HUES64 (cell line): Measurements from ENCODE around the gene ITGB7.
"Not testable (repeated sequence)": the region's sequence is repeated elsewhere in the genome, so short reads cannot be mapped to it uniquely, and the experiment has no call there.

Experiments
- H3K27ac ChIP-seq: 2 replicates; pipeline ENCODE4 v1.7.0; 2013; ENCODE audit warnings: low read depth, low read length, inconsistent platforms
- H3K27me3 ChIP-seq: 2 replicates; pipeline ENCODE4 v1.6.1; 2013; ENCODE audit warnings: mild to moderate bottlenecking, low read length; ENCODE audit not compliant: insufficient read depth
- H3K36me3 ChIP-seq: 2 replicates; pipeline ENCODE4 v1.6.1; 2013; ENCODE audit warnings: mild to moderate bottlenecking, low read length; ENCODE audit not compliant: insufficient read depth
- H3K4me1 ChIP-seq: 2 replicates; pipeline ENCODE4 v1.6.1; 2013; ENCODE audit warnings: mild to moderate bottlenecking, low read length, moderate library complexity; ENCODE audit not compliant: insufficient read depth
- H3K4me3 ChIP-seq: 2 replicates; pipeline ENCODE4 v1.5.1; 2013; ENCODE audit warnings: mild to moderate bottlenecking, low read length, moderate library complexity
- H3K9ac ChIP-seq: 2 replicates; pipeline ENCODE4 v1.6.1; 2013; ENCODE audit warnings: mild to moderate bottlenecking, low read depth, low read length
- H3K9me3 ChIP-seq: 2 replicates; pipeline ENCODE4 v1.6.1; 2013; ENCODE audit warnings: low read depth, low read length; ENCODE audit not compliant: insufficient read depth
- WGBS: fragments of 150-250, 120-280 bp; methylation state at CpG from one replicate; pipeline ENCODE4 v1.1.7; 2013; ENCODE audit warnings: missing lambda C conversion rate; 5-methylcytosine and 5-hydroxymethylcytosine counted together

ITGB7 gene

DNA sequence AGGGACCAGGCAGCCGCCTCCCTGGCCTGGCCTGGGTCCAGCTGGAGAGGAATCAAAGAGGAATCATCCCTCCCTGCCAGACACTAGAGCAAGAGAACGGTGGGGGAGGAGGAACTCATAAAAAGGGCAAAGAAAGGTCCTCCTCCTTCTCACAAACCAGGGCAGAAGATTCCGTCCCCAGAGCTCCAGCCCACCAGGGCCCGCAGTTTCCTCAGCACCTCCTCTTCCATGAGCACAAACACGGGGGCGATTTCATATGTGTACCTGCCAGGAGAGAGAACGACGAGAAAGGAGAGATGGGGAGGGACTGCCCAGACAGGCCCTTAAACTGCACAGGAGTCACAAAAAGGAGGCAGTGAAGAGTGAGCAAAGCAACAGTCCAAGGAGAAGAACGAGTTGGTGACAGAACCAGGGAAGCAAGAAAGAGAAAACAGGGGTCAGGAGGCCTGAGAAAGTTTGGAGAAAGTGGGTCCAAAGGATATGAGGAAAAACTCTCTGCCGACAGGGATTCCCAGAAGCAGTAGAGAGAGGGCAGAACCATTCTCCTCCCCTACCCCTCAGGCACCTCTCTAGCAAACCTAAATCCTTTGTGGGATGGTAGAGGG, 35.2 kb downstream of the ITGB7 start:
- 84% methylated on average over 9 of the region's 10 CpGs for WGBS
- no peaks in the 10 kb centered on the region for H3K36me3 ChIP-seq
- H3K27me3 ChIP-seq: peaks cover 68% of the 10 kb centered on the region
- H3K27ac ChIP-seq: no peak overlapping the region
- H3K9me3 ChIP-seq: no peaks in the 10 kb centered on the region
- H3K4me3 ChIP-seq: no peak overlapping the region
- no peak overlapping the region for H3K9ac ChIP-seq
- peaks cover 7% of the 10 kb centered on the region for H3K4me1 ChIP-seq

GRCh38 chr12:53170876-53171724, 36.0 kb downstream of the ITGB7 start:
- Histone ChIP-seq H3K27ac (no peak overlapping the region), H3K9ac (no peak overlapping the region), H3K36me3 (no peaks in the 10 kb centered on the region), H3K4me1 (peaks cover 7% of the 10 kb centered on the region), H3K9me3 (no peaks in the 10 kb centered on the region), H3K27me3 (peaks cover 62% of the 10 kb centered on the region), H3K4me3 (no peak overlapping the region)
- 90% methylated on average over 14 of the region's 14 CpGs for WGBS

DNA sequence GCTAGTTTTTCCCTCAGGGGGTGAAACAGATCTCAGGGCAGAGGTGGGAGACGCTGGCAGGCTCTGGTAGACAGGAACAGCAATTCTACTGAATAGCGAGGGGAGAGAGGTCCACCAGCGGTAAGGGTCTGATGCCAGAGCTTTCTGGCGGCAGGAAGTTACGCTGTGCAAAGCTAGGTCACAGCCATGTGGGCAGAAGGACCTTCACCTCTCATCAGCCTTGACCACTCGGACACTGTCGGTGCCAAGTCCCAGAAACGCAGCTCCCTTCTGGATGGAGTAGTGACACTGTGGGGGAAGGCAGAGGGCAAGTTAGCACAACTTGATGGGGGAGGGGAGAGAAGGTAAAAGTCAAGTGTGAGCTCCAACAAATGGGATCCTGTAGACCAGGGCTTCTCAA, 36.8 kb downstream of the ITGB7 start:
- peaks cover 54% of the 10 kb centered on the region for H3K27me3 ChIP-seq
- no peak overlapping the region for H3K9ac ChIP-seq

DNA sequence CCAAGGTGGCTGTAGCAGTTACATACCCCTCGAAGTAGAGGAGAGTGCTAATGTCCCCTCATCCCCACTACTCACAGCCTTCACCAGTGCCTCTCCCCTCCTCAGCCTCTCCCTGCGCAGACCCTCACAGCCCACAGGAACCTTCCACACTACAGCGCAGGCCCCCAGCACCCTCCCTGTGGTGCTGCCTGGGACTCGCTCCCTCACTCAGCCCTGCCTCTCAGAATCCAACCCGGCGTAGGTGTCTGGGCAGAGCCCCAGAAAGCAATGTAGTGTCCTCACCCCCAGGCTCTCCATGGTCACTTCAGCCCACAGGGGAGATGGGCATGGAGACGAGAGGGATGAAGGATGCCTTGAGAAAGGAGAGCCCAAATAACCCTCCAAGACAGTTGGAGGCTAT, 37.4 kb downstream of the ITGB7 start:
- Histone ChIP-seq H3K9ac (no peak overlapping the region), H3K4me3 (no peak overlapping the region), H3K27me3 (peaks cover 52% of the 10 kb centered on the region), H3K9me3 (no peaks in the 10 kb centered on the region), H3K27ac (no peak overlapping the region), H3K4me1 (no peaks in the 10 kb centered on the region), H3K36me3 (no peaks in the 10 kb centered on the region)
- 90% methylated on average over 7 of the region's 7 CpGs for WGBS

More for the DNA sequence above, 36.8 kb downstream of the ITGB7 start:
- H3K4me1 ChIP-seq: no peaks in the 10 kb centered on the region
- H3K36me3 ChIP-seq: no peaks in the 10 kb centered on the region
- no peak overlapping the region for H3K4me3 ChIP-seq
- 85% methylated on average over 8 of the region's 8 CpGs for WGBS
- H3K27ac ChIP-seq: no peak overlapping the region
- H3K9me3 ChIP-seq: no peaks in the 10 kb centered on the region

DNA sequence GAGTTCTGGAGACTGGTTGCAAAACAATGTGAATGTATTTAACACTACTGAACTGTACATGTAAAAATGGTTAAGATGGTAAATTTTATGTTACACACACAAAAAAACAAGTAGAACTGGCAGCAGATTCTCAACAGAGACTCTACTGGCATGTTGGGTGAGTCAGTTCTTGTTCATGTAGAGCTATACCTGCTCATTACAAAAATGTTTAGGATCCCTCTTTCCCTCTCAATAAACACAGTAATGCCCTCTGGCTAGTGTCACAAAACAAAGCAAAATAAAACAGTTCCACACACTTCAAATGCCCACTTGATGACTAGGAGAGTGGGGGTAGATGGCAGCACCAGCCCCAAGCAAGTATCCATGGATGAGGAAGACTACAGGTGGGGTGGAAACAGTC, 40.2 kb downstream of the ITGB7 start:
- peaks cover 24% of the 10 kb centered on the region for H3K27me3 ChIP-seq
- no peaks in the 10 kb centered on the region for H3K36me3 ChIP-seq
- no peak overlapping the region for H3K9ac ChIP-seq
- no peaks in the 10 kb centered on the region for H3K9me3 ChIP-seq
- H3K27ac ChIP-seq: no peak overlapping the region
- no peaks in the 10 kb centered on the region for H3K4me1 ChIP-seq
- H3K4me3 ChIP-seq: no peak overlapping the region

GRCh38 chr12:53163008-53163407, 44.0 kb downstream of the ITGB7 start:
- not testable (repeated sequence) for H3K36me3 ChIP-seq, H3K4me1 ChIP-seq, H3K9me3 ChIP-seq, H3K4me3 ChIP-seq, H3K9ac ChIP-seq, H3K27ac ChIP-seq
- H3K27me3 ChIP-seq: peaks cover 22% of the 10 kb centered on the region
- WGBS: 87% methylated on average over 2 of the region's 2 CpGs

GRCh38 chr12:53161119-53161911, 45.7 kb downstream of the ITGB7 start:
- H3K4me1 ChIP-seq: no peaks in the 10 kb centered on the region
- H3K9ac ChIP-seq: no peak overlapping the region
- 90% methylated on average over 8 of the region's 8 CpGs for WGBS
- peaks cover 19% of the 10 kb centered on the region for H3K27me3 ChIP-seq
- no peaks in the 10 kb centered on the region for H3K36me3 ChIP-seq
- H3K9me3 ChIP-seq: no peaks in the 10 kb centered on the region
- H3K27ac ChIP-seq: no peak overlapping the region
- H3K4me3 ChIP-seq: no peak overlapping the region

DNA sequence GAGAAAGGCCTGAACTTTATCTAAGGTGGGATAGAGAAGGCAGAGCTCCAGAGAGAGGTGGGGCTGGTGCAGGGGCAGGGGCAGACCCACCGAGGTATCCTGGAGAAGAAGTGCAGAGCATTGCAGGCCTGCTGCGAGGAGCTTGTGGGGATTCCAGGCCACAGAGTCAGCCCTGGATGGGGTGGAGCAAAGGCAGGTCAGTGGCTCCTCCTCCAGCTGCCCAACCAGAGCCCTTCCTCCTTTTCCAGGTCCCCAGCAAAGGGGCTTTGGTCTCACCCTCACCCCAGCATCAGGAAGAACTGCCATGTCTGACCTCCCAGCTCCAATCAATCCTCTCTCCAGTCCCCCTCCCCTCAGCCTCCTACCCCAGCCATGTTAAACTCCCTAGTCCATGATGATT, 46.4 kb downstream of the ITGB7 start:
- Histone ChIP-seq H3K27me3 (peaks cover 19% of the 10 kb centered on the region), H3K9ac (no peak overlapping the region), H3K36me3 (no peaks in the 10 kb centered on the region), H3K4me3 (no peak overlapping the region), H3K4me1 (no peaks in the 10 kb centered on the region), H3K27ac (no peak overlapping the region), H3K9me3 (no peaks in the 10 kb centered on the region)
- 62% methylated on average over 2 of the region's 2 CpGs for WGBS

GRCh38 chr12:53160000-53160399, 47.1 kb downstream of the ITGB7 start:
- H3K36me3 ChIP-seq: no peaks in the 10 kb centered on the region
- H3K27ac ChIP-seq: no peak overlapping the region
- no peaks in the 10 kb centered on the region for H3K9me3 ChIP-seq
- H3K4me3 ChIP-seq: no peak overlapping the region
- 78% methylated on average over 16 of the region's 16 CpGs for WGBS
- no peaks in the 10 kb centered on the region for H3K4me1 ChIP-seq
- no peak overlapping the region for H3K9ac ChIP-seq
- H3K27me3 ChIP-seq: peaks cover 19% of the 10 kb centered on the region

- Histone ChIP-seq H3K9me3 (no peaks in the 10 kb centered on the region), H3K36me3 (no peaks in the 10 kb centered on the region), H3K27ac (no peak overlapping the region), H3K9ac (no peak overlapping the region), H3K4me1 (no peaks in the 10 kb centered on the region), H3K27me3 (peaks cover 19% of the 10 kb centered on the region), H3K4me3 (0 out of 2 replicates have a peak overlapping the region, but pooled peaks have one; percentile 13)
- 15% methylated on average over 13 of the region's 14 CpGs for WGBS
These were observed 47.7 kb downstream of the ITGB7 start for GRCh38 chr12:53159195-53159839.

DNA sequence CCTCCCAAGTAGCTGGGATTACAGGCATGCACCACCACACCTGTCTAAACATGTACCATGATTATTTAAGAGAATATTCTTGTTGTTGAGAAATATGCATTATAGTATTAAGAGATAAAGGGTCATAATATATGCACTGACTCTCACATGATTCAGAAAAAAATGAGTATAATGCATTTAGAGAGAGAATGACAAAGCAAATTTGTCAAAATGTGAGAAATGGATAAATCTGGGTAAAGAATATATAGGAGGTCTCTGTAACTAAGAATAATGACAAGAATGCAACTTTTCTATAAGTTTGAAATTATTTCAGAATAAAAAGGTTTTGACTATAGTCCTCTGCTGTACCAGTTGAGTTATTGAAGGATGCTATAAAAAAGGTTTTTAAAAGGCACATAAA, 54.7 kb downstream of the ITGB7 start:
- H3K36me3 ChIP-seq: no peaks in the 10 kb centered on the region
- peaks cover 2% of the 10 kb centered on the region; the same call in 1 of the 2 replicates for H3K27me3 ChIP-seq

More for the DNA sequence above, 54.7 kb downstream of the ITGB7 start:
- Histone ChIP-seq H3K27ac (no peak overlapping the region), H3K4me1 (no peaks in the 10 kb centered on the region; the same call in 1 of the 2 replicates), H3K9ac (no peak overlapping the region), H3K4me3 (no peak overlapping the region), H3K9me3 (no peaks in the 10 kb centered on the region)
